HG03159 (cell line): Measurements from ENCODE around the gene NRN1.

Experiments used
- ATAC-seq: cut with Tn5 transposase; IDR thresholded peaks from one replicate; pipeline ENCODE4 v1.9.1; 2021; ENCODE audit warnings: mild to moderate bottlenecking, moderate library complexity; ENCODE audit not compliant: unreplicated experiment

NRN1 gene

DNA sequence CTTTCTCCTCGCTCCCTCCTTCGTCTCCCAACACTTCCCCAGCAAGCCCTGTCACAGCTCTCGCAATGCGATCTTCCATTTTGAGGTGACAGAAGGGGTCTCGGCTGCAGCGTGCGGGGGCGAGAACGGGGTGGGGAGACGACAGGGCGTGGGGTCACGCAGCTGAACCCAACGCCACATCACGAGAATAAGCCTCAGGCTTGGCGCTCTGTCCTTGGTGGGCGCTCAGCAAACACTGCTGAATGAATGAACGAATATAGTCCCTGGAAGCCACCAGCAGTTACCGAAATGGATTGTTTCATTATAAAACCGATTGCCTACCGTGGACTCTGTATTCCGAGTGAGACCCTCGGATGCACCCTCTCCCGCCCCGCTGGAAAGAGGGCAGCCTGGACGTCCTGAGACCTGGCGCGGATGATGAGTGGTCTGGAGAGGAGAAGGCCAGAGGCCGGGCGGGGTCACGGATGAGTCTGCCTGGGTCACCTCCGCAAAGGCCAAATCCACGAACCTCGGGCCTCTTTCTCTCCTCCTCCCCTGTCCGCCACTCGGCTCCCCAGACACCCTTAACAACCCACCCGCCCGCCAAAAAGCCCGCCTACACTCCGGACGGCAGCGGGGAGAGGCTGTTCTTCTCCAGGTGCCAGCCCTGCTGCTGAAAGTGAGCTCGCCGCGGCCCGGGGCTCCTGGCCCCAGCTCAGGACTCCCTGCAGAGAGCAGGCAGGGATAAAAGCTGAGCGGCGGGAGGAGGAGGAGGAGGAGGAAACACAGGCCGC is 3.7 kb downstream of the NRN1 start:
- ATAC-seq: no peak

GRCh38 chr6:6002005-6002847 is 4.5 kb downstream of the NRN1 start:
- ATAC-seq: no peak

DNA sequence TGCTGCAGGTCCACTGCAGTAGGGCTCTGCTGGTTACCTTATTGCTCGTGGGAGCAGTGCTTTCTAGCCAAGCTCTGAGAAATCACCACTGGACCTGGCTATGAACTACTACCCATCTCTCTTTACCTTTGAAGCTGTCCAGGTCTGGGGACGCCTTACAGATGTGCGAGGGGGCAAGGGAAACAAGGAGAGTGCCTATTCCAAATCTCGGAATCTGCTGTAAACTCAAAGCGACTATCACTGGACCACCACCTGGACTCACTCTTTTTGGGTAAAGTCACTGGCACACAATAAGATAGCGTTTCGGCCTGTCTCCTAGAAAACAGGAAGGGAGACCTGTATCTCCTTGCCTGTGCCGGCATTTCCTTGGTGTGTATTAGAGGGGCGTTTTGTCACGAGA is 5.3 kb downstream of the NRN1 start:
- no peak for ATAC-seq

DNA sequence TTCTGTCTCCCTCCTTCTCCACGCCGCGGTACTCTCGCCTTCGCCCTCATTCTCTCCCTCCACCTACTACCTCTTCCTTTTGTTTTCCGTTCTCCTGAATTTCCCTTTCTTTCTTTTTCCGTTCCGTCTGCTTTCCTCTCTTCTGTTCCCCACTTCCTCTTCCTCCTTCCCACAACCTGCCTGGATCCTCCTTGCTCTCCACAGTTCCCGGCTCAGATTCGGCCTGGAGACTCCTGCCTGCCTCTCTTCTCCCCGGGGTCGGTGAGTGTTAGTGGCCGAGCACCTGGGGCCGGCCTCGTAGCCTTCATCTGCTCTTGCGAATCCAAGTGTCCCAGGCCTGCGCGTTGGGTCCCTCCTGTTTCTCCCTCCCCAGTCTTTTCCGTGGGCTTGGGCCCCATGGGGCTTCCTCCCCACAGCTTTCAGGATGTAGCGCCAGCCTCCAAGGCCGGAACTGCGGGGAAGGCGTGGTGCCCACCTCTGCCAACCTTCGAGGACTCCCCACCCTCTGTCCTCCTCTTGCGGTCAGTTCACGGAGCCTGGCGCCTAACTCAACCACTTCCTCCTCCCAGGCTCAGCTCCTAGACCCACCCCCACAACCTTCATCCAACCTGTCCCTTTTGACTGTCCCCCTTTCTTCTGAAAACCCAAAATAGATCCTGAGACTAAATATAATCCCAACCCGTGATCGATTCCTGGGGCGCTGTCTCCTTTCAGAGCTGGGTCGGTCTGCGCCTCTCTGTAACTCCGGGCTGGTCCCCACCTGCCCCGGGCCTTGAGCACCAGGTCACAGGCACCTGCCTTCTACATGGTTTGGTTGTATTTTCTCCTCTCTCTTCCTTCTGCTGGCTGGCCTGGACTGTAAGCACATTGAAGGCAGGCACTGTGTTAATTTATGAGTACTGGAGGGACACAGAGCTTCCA is 6.8 kb downstream of the NRN1 start:
- ATAC-seq: no peak

DNA sequence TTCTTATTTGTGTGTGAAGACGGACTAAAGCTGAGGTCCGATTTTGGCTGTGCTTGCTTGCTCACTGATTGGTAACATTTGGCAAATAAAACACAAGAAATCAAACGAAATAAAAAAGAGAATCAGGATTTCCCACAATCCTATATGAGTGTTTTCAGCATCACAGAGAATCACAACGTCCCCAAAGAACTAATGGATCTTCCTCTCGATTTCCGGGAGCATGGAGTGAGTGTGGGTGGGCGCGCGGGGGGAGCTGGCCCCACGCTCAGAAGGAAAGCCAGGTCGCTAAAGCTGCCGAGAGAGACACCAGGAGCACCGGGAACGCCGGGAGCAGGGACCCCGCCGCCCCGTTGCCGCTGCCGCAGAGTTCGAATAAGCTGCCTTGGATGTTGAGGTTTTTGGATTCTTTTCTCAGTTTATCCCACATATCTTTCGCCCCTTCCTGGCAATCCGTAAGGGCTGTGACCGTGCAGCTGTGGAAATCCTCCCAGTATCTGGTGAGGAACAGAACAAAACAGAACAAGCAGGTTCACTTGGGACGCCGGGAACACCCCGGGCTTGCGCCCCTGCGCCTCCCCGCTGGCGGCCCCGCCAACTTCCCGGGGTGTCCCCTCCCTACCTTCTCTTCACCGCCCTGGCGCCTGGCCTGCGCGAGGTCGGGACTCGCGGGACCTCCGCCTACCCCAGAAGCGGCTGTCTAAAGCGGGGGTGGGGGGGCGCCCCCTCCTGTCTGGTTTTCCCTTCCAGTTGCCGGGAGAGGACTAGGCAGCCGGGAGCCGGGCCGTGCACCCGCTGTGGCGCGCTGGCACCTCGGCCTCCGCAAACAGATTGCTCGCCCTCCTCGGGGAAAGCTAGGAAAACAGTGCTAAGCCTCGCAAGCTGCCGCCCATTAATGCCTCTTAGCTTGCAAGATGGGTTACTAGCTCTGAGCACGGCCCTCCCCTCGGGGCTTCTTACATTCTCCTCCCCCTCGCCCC is 7.7 kb downstream of the NRN1 start:
- ATAC-seq: no peak

DNA sequence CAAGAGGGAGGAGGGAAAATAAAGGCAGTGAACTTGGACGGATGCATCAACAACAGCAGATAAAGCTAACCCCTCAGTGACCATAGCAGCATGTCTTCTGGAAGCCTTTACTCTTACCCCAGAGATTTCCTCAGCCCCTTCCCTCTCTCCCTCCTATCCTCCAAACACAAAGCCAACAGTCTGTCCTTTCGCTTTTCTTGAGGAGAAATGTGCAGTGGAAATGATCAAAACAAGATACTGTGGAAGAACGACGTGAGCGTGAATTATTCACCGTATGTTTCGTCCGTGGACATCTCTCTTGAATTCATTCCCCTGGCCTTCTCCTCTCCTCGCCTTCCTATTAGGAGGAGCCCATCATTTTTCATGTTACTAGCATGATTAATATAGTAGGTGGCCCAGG is 8.5 kb downstream of the NRN1 start:
- no peak for ATAC-seq

- no peak for ATAC-seq
Observed at GRCh38 chr6:5997420-5997987, 9.2 kb downstream of the NRN1 start.

- ATAC-seq: no peak
Observed at GRCh38 chr6:5996714-5997419, 9.9 kb downstream of the NRN1 start.

DNA sequence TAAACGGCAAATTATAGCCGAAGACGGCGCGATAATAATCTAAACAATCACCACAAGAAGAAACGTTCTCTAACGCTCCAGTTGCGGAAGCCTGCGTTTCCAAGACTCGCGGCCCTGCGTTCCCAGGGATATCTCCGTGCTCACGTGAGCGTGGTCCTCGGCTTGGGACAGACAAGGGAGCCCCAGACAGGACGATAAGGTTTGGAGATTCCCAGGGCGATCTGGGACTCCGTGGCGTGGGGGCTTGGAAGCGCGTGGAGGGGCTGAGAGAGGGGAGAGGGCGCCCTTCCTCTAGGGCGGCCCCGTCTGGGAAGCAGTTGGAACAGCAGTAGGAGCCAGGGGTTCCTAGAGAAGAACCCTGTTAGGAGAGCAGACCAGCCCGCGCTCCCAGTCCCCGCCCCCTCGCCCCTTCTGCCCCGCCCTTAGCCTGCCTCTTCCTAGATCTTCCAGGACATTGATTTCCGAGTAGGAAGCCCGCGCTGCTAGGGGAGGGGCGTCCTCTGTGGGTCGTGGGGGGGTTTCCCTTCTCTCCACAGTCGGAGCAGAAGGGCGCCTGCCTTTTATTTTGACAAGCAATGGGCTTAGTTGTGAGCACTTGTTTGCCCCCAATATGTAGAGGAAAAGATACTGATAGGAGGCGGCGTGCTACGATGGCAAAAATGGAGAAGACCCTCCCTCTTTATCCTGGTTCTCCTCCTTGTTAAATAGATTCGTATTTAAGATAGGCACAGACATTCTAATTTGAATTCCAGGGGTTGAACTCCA is 10.6 kb downstream of the NRN1 start:
- no peak for ATAC-seq

DNA sequence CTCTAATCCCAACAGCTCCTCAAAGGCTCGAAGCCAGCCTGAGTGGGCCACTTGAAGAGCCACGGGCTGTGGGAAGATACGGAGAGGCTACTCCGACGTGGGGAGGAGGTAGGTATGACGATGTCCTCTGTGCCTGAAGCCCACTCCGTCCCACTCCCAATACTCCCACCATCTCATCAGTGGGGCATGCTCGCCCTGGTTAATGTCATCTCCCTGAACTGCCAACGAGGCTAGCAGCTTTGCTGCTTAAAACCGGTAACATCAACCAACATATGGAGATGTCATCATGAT is 11.1 kb downstream of the NRN1 start:
- no peak for ATAC-seq

DNA sequence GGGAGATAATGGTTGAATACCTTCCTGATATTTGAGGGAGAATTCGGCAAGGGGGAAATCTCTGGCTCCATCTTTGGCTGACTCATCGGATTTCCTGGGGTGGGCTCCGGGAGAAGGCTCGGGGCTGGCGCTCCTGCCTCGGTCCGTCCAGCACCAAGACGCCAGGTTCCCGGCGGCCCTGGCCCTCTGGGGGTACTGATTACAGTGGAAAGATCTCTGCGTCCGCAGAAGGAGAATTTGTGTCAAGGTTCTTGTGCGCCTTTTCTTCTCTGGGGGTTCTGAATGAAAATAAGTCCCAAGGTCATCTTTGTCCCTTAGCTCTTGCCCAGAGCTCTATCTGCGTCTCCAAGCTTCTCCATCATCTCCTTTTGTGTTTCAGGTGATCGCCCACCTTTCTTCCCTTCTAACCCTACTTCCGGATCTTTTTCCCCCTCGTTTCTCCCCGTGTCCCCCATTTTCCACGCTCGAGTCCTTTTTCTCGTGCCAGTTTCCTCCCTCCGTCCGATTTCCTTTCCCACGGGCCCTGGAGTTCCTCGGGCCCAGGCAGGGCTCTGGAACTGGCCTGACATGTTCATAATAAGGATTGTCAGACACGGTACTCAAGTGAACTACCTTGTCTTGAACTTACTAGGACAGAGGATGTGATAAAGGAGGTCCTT is 11.6 kb downstream of the NRN1 start:
- ATAC-seq: no peak

DNA sequence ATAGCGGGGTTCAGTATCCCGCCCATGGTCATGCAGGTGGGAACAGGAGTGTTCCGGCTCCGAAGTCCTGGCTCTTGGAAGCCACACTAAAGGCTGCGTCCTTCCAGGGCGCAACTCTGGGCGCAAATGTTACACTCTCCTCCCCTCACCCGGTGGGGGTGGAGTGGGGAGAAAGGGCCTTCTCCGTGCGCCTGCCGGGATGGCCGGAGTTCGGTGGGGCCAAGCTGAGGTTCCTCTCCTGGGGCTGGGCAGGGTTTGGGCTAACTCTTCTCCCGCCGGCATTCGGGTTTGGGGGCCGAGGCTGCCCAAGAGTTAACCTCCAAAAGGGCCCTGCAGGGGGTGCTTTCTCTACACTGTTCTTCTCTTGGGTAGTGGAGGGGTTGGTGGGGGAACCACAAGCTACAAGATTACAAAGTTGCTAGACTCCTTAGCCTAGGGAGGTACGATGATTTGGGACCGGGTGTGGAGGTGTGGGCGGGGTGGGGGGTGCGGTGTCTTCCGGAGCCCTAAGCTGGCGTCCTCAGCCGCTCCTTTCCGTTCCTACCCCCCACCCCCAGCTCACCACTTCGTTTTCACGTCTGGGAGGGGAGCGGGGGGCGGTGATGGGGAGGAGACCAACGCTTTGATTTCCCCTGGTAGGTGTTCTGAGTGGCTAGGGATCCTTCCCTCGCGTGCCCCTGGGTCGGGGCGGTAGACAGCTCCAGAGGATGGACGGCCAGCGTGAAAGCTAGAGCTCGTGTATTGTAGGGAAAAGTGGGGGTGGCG is 12.3 kb downstream of the NRN1 start:
- no peak for ATAC-seq

GRCh38 chr6:5992551-5993225 is 14.0 kb downstream of the NRN1 start:
- ATAC-seq: no peak

DNA sequence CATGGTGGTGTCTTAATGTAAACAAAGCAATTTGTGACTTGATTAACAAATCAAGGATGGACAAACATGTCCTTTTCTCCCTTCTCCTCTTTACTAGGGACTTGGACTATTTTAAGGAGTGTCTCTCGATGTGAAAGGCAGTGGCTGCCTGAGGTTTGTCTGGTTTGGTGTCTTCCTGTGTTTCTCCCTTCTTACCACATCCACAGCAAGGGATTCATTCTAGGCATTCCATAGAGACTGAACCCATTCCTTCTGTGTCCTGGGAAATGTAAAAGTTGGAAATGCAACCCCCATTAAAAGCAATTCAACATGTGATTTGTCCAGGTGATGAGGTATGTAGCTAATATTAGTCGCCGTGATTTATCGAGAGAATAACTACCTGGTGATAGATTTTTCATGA is 15.9 kb downstream of the NRN1 start:
- no peak for ATAC-seq

DNA sequence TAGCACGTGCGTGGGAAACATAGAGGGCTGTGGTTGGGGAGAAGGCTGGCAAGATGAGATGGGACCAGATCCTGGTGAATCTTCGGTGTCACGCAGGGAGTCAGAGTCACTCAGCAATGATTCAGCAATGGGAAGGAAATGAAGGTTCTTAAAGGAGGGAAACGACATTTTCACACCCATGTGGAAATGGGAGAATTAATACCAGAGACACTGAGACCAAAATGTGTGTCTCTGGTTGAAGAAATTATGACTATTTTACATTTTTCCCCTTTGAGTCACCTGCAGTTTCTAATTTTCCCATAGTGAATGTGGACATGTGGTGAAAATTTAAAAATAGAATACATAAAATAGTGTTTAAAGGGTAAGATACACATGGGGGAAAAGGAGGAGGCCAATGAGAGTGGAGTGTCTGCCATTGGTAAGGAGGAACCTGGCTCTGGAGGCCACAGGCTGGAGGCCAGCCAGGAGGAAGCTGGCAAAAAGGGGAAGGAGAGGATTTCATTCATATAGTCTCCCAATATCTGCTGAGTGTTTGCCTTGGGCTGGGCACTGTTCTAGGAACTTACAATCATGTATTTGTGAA is 17.5 kb downstream of the NRN1 start:
- no peak for ATAC-seq

- ATAC-seq: no peak
Observed at GRCh38 chr6:5986861-5987260, 19.9 kb downstream of the NRN1 start.
